ENCODE results near the gene TSPAN4.

TSPAN4 gene

DNA sequence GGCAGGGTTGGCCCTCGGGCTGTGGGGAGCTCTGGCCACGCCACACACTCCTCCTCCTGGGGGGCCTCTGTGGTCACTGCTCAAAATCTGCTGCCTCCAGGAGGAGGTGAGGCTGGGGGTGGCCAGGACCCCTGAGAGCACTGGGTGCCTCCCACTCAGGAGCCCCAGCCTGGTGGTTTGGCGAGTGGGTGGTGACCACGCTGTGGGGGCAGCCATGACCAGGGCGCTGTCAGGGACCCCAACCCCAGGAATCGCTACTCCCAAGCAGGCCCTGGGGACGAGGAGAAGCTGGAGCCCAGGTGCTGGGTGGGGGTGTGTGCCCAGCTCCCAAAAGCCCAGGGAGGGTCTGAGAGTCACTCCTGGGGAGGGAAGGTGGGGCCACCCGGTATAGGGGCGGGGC is 30.1 kb downstream of the TSPAN4 start:
- TF ChIP-seq, protein P1, sequence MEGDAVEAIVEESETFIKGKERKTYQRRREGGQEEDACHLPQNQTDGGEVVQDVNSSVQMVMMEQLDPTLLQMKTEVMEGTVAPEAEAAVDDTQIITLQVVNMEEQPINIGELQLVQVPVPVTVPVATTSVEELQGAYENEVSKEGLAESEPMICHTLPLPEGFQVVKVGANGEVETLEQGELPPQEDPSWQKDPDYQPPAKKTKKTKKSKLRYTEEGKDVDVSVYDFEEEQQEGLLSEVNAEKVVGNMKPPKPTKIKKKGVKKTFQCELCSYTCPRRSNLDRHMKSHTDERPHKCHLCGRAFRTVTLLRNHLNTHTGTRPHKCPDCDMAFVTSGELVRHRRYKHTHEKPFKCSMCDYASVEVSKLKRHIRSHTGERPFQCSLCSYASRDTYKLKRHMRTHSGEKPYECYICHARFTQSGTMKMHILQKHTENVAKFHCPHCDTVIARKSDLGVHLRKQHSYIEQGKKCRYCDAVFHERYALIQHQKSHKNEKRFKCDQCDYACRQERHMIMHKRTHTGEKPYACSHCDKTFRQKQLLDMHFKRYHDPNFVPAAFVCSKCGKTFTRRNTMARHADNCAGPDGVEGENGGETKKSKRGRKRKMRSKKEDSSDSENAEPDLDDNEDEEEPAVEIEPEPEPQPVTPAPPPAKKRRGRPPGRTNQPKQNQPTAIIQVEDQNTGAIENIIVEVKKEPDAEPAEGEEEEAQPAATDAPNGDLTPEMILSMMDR (IDR thresholded peaks at IDR 0.05; ENCODE audit: low read depth, low read length) = no peak
- no peak overlapping the region for H3K4me3 ChIP-seq (replicated peaks in 1 of 2; ENCODE audit: low read depth in 2 of 2, low read length in 2 of 2)
- DNase-seq (ENCODE audit: low read depth in 2 of 2) = no peak

DNA sequence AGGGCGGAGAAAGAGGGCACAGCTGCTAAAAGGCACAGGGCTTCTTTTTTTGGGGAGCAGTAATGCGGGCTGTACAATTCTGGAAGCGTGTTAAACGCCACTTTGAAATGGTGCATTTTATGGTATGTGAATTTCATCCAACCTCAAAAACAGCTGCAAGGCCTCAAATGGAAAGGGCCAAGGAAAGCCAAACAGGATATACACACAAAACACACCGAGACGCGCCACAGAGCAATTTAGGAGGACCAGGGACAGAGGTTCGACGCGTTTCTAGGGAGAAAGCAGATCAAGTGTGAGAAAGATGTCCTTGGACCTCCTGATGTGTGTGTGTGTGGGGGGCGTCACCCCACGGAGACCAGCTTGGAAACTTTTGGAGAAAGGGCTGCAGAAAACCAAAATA is 31.1 kb downstream of the TSPAN4 start:
- TF ChIP-seq, protein P1 (IDR thresholded peaks at IDR 0.05; ENCODE audit: low read depth, low read length) = no peak
- DNase-seq (ENCODE audit: low read depth in 2 of 2) = peak in 1 of 2 donors; percentile 34
- no peak overlapping the region for H3K4me3 ChIP-seq (replicated peaks in 1 of 2; ENCODE audit: low read depth in 2 of 2, low read length in 2 of 2)

GRCh38 chr11:875203-875602 is 32.6 kb downstream of the TSPAN4 start:
- no peak for DNase-seq (ENCODE audit: low read depth in 2 of 2)
- H3K4me3 ChIP-seq (replicated peaks in 1 of 2; ENCODE audit: low read depth in 2 of 2, low read length in 2 of 2) = no peak overlapping the region
- TF ChIP-seq, protein P1 (IDR thresholded peaks at IDR 0.05; ENCODE audit: low read depth, low read length) = no peak

DNA sequence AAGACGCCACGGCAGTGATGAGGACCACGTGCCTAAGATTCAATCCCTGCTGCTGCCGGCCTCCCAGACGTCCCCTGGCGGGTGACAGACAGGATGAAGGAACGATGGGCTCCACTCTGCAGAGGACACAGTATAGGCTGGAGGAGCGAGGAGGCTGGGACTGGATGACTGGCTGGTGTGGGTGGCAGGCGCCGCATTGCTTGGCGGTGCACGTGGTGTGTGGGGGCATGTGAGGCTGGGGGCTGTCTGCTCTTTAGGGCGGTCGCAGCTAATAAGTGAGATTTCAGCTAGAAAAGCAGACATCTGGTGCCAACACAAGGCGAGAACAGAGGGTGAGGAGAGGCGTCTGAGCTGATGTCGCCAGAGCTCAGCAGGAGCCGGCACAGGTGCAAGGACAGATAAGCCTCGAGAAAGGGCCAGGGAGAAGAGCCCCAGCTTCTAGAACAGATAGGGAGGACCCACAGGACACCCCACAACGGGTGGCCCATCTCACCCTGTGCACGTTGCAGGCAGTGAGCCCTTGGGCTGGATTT is 33.2 kb downstream of the TSPAN4 start:
- no peak overlapping the region for H3K4me3 ChIP-seq (replicated peaks in 1 of 2; ENCODE audit: low read depth in 2 of 2, low read length in 2 of 2)
- DNase-seq (ENCODE audit: low read depth in 2 of 2) = no peak
- TF ChIP-seq, protein P1 (IDR thresholded peaks at IDR 0.05; ENCODE audit: low read depth, low read length) = no peak

DNA sequence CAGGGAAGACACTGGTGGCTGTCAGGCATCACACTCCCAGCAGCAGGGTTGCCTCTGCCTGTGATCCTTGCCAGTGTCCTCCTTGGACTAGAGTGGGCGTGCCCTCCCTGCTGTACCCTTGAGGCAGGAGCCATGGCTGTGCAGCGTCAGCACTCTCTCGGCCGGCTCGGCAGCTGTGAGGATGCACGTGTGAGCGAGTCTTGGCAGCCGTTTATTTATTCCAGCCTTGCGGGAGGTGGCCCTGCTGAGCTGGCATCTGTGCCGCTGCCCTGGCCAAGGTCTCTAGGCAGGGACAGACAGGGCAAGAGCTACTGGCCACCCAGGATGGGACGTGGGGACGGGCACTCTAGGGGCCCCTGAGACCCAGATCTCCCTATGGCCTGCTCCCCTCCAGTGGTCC is 33.9 kb downstream of the TSPAN4 start:
- DNase-seq (ENCODE audit: low read depth in 2 of 2) = no peak
- H3K4me3 ChIP-seq (replicated peaks in 1 of 2; ENCODE audit: low read depth in 2 of 2, low read length in 2 of 2) = no peak overlapping the region
- TF ChIP-seq, protein P1 (IDR thresholded peaks at IDR 0.05; ENCODE audit: low read depth, low read length) = no peak

- no peak for DNase-seq (ENCODE audit: low read depth in 2 of 2)
These were observed 34.9 kb downstream of the TSPAN4 start for GRCh38 chr11:877565-877964.

More at GRCh38 chr11:877565-877964, 34.9 kb downstream of the TSPAN4 start:
- TF ChIP-seq, protein P1 (IDR thresholded peaks at IDR 0.05; ENCODE audit: low read depth, low read length) = no peak
- no peak overlapping the region for H3K4me3 ChIP-seq (replicated peaks in 1 of 2; ENCODE audit: low read depth in 2 of 2, low read length in 2 of 2)
